GM23248 (cell line): ENCODE measurements around the gene CRTC3. TPM values are rescaled to one million over a fixed set of nuclear protein-coding genes. Genes with fewer than 3 reads are reported as not detected.

Experiments used
- DNase-seq: peaks from one replicate; pipeline ENCODE4 v3.0.0-alpha.2; 2015
- H2AFZ ChIP-seq: fragments of 200-600 bp; sonication (generic); 2 replicates; pipeline ENCODE4 v1.6.1; 2016; ENCODE audit warnings: antibody characterized with exemption
- H3F3A ChIP-seq: fragments of 200-600 bp; sonication (generic); 2 replicates; pipeline ENCODE4 v1.6.1; 2016; ENCODE audit warnings: mild to moderate bottlenecking, antibody characterized with exemption, mixed run types; ENCODE audit not compliant: insufficient read depth
- H3K27ac ChIP-seq: fragments of 200-600 bp; sonication (generic); 2 replicates; pipeline ENCODE4 v1.5.1; 2016; ENCODE audit warnings: mild to moderate bottlenecking
- H3K27me3 ChIP-seq: fragments of 200-600 bp; sonication (generic); replicated peaks from 2 replicates; pipeline ENCODE4 v1.6.1; 2016; ENCODE audit warnings: mild to moderate bottlenecking; ENCODE audit not compliant: insufficient read depth
- H3K36me3 ChIP-seq: fragments of 200-600 bp; sonication (generic); 2 replicates; pipeline ENCODE4 v1.6.1; 2016; ENCODE audit warnings: low read depth, mild to moderate bottlenecking
- H3K4me1 ChIP-seq: fragments of 200-600 bp; sonication (generic); 2 replicates; pipeline ENCODE4 v1.6.1; 2016; ENCODE audit warnings: mild to moderate bottlenecking; ENCODE audit not compliant: insufficient read depth
- H3K4me2 ChIP-seq: fragments of 200-600 bp; sonication (generic); one replicate; pipeline ENCODE4 v1.6.1; 2016; ENCODE audit warnings: mild to moderate bottlenecking; ENCODE audit not compliant: unreplicated experiment
- H3K4me3 ChIP-seq: fragments of 200-600 bp; sonication (generic); 2 replicates; pipeline ENCODE4 v1.5.1; 2016; ENCODE audit warnings: mild to moderate bottlenecking
- H3K79me2 ChIP-seq: fragments of 200-600 bp; sonication (generic); 2 replicates; pipeline ENCODE4 v1.6.1; 2016; ENCODE audit warnings: mild to moderate bottlenecking; ENCODE audit not compliant: insufficient read depth
- H3K9ac ChIP-seq: fragments of 200-600 bp; sonication (generic); 2 replicates; pipeline ENCODE4 v1.6.1; 2016; ENCODE audit warnings: mild to moderate bottlenecking
- H3K9me2 ChIP-seq: fragments of 200-600 bp; sonication (generic); 2 replicates; pipeline ENCODE4 v1.6.1; 2016; ENCODE audit warnings: mixed run types, mild to moderate bottlenecking, moderate library complexity; ENCODE audit not compliant: insufficient read depth
- H3K9me3 ChIP-seq: fragments of 200-600 bp; sonication (generic); one replicate; pipeline ENCODE4 v1.6.1; 2017; ENCODE audit warnings: low read depth
- H4K20me1 ChIP-seq: fragments of 200-600 bp; sonication (generic); 2 replicates; pipeline ENCODE4 v1.6.0; 2016; ENCODE audit not compliant: insufficient read depth
- EZH2 ChIP-seq: fragments of 200-600 bp; sonication (generic); IDR thresholded peaks from 2 replicates; pipeline ENCODE4 v1.6.1; 2018; ENCODE audit warnings: antibody characterized with exemption, mild to moderate bottlenecking; ENCODE audit not compliant: insufficient read depth, poor library complexity, severe bottlenecking
- EZH2phosphoT487 ChIP-seq: fragments of 200-600 bp; sonication (generic); IDR thresholded peaks from 2 replicates; pipeline ENCODE4 v1.6.1; 2018; ENCODE audit warnings: antibody characterized with exemption, moderate library complexity, mild to moderate bottlenecking, low read depth; ENCODE audit not compliant: insufficient read depth
- WGBS, 2 experiments: methylation state at CpG; one replicate each; pipeline ENCODE4 v1.1.6; 2015 to 2017; ENCODE audit warnings: low lambda C conversion rate in 2 of 2, low coverage in 1 of 2; ENCODE audit errors: missing lambda C conversion rate in 2 of 2; 5-methylcytosine and 5-hydroxymethylcytosine counted together
- in situ Hi-C: fragments of 300-500 bp; cut with MboI; formaldehyde crosslinking; loops from 2 replicates; pipeline ENCODE4 v1.15.0; 2020
- polyA plus RNA-seq: library from polyadenylated mRNA; unstranded; fragments of >200 nt; fragmentation: Nextera tagmentation; extraction: Ambion mirVana; gene quantifications from 2 replicates; pipeline ENCODE4 v1.2.1, GENCODE V29; 2016
- total RNA-seq: library from RNA; depleted of rRNA; stranded (reverse); fragments of >200 nt; shearing (Covaris generic); gene quantifications from 2 replicates; pipeline ENCODE4 v1.2.3, GENCODE V29; 2014

CRTC3 gene
- total and polyA plus RNA-seq, 2 experiments from 2014 or later: 18.1 to 18.6 TPM

DNA sequence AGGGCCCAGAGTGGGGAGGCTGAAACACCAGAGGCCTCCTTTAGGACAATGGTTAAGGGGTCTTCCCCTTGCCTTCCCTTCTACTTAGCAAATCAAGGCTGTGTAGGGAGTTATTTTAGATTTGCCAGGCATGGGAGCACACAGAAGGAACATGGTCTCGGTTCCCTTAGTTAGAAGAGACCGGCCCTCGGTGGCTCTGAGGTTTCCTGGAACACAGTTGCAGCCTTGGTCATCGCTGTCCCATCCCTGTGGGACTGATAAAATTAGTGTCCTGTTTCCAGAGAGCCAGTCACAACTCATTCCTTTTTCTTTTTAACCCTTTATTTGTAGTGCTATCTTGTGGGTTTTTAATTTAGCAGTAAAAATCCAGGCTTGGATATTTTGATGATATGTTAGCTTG lies 81.4 kb downstream of the CRTC3 start:
- Histone ChIP-seq H3K79me2 (no peaks in the 10 kb centered on the region), H2AFZ (no peak overlapping the region), H3K4me2 (no peak overlapping the region), H4K20me1 (no peaks in the 10 kb centered on the region), H3K9me3 (no peaks in the 10 kb centered on the region), H3K9me2 (no peaks in the 10 kb centered on the region), H3K36me3 (peaks cover 17% of the 10 kb centered on the region; the same call in 1 of the 2 replicates), H3K4me3 (no peak overlapping the region), H3F3A (peaks cover 16% of the 10 kb centered on the region), H3K4me1 (peaks cover 13% of the 10 kb centered on the region), H3K27me3 (no peaks in the 10 kb centered on the region), H3K9ac (no peak overlapping the region), H3K27ac (no peak overlapping the region)
- DNase-seq: no peak
- no peak for TF ChIP-seq EZH2phosphoT487
- no peak for TF ChIP-seq EZH2
- in situ Hi-C loops: loop anchor here (25.0 kb wide), 1 partner anchor 299 kb away; no protein-coding TSS in a partner anchor
- WGBS, 2 experiments: 94 to 95% methylated on average over 4 of the region's 4 CpGs

DNA sequence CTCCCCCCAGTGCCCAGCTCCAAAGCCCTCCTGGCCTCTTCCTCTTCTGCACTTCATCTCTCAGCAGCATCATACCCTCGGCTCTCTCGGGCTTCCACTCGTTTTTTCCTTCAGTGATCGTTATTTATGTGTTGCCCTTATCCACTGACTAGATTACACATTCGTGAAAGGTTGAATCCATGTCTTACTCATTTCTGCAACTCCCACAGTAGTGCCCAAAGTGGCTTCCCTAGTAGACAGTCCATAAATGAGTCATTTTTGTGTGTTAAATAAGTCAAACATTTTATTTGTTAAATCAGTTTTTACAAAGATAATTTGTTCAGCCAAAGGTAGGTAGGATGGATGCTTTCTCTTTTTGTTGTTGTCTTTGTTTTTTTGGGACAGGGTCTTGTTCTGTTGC lies 87.4 kb downstream of the CRTC3 start:
- no peaks in the 10 kb centered on the region for H3K9me2 ChIP-seq
- peaks cover 34% of the 10 kb centered on the region for H3K36me3 ChIP-seq
- no peak overlapping the region for H2AFZ ChIP-seq
- H3K4me3 ChIP-seq: no peak overlapping the region
- H3K27ac ChIP-seq: peak overlapping the region; percentile 46
- H3K4me1 ChIP-seq: peaks cover 8% of the 10 kb centered on the region
- H3K9me3 ChIP-seq: no peaks in the 10 kb centered on the region
- H3K79me2 ChIP-seq: no peaks in the 10 kb centered on the region
- peak; percentile 78 for DNase-seq
- no peak overlapping the region for H3K4me2 ChIP-seq
- H3F3A ChIP-seq: no peaks in the 10 kb centered on the region
- no peak for TF ChIP-seq EZH2
- TF ChIP-seq EZH2phosphoT487: no peak
- in situ Hi-C loops: loop anchor here (25.0 kb wide), 1 partner anchor 305 kb away; no protein-coding TSS in a partner anchor
- H3K27me3 ChIP-seq: no peaks in the 10 kb centered on the region
- no peaks in the 10 kb centered on the region for H4K20me1 ChIP-seq
- WGBS, 2 experiments: 33% methylated on average over 5 of the region's 5 CpGs
- H3K9ac ChIP-seq: no peak overlapping the region

DNA sequence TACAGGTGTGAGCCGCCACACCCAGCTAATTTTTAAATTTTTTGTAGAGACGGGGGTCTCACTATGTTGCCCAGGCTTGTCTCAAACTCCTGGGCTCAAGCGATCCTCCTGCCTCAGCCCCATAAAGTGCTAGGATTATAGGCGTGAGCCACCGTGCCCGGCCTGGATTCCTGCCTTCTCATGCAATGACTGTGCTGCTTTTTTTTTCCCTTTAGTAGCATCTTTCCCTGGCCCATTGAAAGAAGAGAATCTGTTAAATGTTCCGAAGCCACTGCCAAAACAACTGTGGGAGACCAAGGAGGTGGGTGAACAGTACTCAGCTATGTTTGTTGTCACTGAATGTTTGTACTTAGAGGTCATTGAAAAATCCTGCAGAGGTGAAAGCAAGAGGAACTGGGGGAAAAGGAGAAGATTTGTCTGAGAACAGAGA lies 88.0 kb downstream of the CRTC3 start:
- Histone ChIP-seq H3K9me3 (no peaks in the 10 kb centered on the region), H2AFZ (no peak overlapping the region), H3K79me2 (no peaks in the 10 kb centered on the region), H4K20me1 (no peaks in the 10 kb centered on the region), H3K9me2 (no peaks in the 10 kb centered on the region), H3K27me3 (no peaks in the 10 kb centered on the region), H3K4me3 (no peak overlapping the region), H3K9ac (no peak overlapping the region), H3F3A (no peaks in the 10 kb centered on the region), H3K4me1 (peaks cover 8% of the 10 kb centered on the region), H3K36me3 (peaks cover 32% of the 10 kb centered on the region; the same call in 1 of the 2 replicates), H3K27ac (peak overlapping the region; percentile 46; the same call in 1 of the 2 replicates), H3K4me2 (no peak overlapping the region)
- WGBS, 2 experiments: 67 to 79% methylated on average over 7 of the region's 7 CpGs
- TF ChIP-seq EZH2 (no peak), EZH2phosphoT487 (no peak)
- peak; percentile 15 for DNase-seq
- in situ Hi-C loops: loop anchor here (25.0 kb wide), 1 partner anchor 305 kb away; no protein-coding TSS in a partner anchor

DNA sequence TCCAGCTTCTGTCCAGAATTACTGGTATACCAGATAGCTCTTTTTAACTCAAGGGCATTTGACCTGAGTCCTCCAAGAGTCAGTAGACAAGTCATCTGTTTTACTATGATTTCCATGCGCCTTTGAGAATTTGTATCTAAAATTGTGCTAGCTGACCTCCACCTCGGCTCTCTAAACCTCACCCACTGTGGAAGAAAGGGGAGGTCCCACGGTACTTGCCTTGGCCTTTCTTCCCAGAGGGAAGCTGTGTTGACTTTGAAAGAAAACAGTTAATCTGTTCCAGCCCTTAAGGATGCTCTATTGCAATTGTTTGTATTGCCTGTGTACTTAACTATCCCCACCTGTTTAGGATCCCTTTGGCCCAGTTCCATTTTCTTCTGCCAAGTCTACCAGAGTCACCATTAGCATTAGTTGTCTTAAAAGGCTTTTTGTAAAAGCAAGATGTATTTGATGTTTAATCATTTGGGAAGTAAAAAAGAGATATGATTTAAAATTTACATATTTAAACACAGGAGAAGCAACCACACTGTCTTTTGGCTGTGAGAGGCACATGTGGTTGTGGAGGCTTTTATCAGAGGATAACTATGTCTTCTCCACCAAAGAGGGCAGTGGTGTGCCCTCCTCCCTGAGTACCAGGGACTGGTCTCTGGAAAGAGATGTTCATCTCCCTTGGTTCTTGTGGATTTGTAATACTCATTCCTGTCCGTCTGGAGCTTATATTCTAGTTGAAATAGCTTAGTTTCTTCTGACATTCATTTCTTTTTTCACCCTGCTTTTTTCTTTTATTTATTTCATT lies 88.8 kb downstream of the CRTC3 start:
- Histone ChIP-seq H3K79me2 (no peaks in the 10 kb centered on the region), H3K27ac (no peak overlapping the region), H3K27me3 (no peaks in the 10 kb centered on the region), H3K9me3 (no peaks in the 10 kb centered on the region), H2AFZ (no peak overlapping the region), H3K4me1 (peaks cover 8% of the 10 kb centered on the region), H3K9ac (no peak overlapping the region), H3K4me3 (no peak overlapping the region), H3K4me2 (no peak overlapping the region), H3K9me2 (no peaks in the 10 kb centered on the region), H4K20me1 (no peaks in the 10 kb centered on the region), H3F3A (no peaks in the 10 kb centered on the region), H3K36me3 (peaks cover 32% of the 10 kb centered on the region; the same call in 1 of the 2 replicates)
- in situ Hi-C loops: loop anchor here (25.0 kb wide), 1 partner anchor 306 kb away; no protein-coding TSS in a partner anchor
- WGBS, 2 experiments: 84 to 88% methylated on average over 4 of the region's 4 CpGs
- DNase-seq: peak; percentile 15
- no peak for TF ChIP-seq EZH2phosphoT487
- no peak for TF ChIP-seq EZH2
